ENCODE data around the gene HYDIN. TPM values are rescaled to one million over a fixed set of nuclear protein-coding genes. Genes with fewer than 3 reads are reported as not detected.

The HYDIN gene
- total and polyA plus RNA-seq, 4 donors = 2.4 to 43.3 (median 18.9) TPM

GRCh38 chr16:70805380-70805779, 425.1 kb downstream of the HYDIN start:
- no peak overlapping the region for H3K9ac ChIP-seq (ENCODE audit: insufficient read depth in 1 of 2, low read length in 2 of 2)
- no peak overlapping the region for H3K27ac ChIP-seq (ENCODE audit: low read depth in 1 of 2, low read length in 1 of 2)
- H3K4me3 ChIP-seq = no peak overlapping the region
- no peak for DNase-seq
- no peak for ATAC-seq (ENCODE audit: insufficient read depth, low FRiP score)
- no peaks in the 10 kb centered on the region for H3K36me3 ChIP-seq (ENCODE audit: control insufficient read depth in 4 of 4, insufficient read depth in 4 of 4, low read length in 4 of 4)
- peaks cover 0 to 2% (median under 1%) of the 10 kb centered on the region in 5 donors for H3K4me1 ChIP-seq (ENCODE audit: control insufficient read depth in 5 of 5, insufficient read depth in 5 of 5, low read length in 5 of 5)
- 71 to 81% methylated on average over 6 of the region's 6 CpGs for WGBS, 2 donors
- peaks cover 0 to 4% (median 0%) of the 10 kb centered on the region in 4 donors for H3K9me3 ChIP-seq (ENCODE audit: control insufficient read depth in 4 of 4, insufficient read depth in 3 of 4, low read length in 3 of 4)
- no peak for TF ChIP-seq CTCF (IDR thresholded peaks at IDR 0.05; ENCODE audit: control extremely low read depth, extremely low read depth)
- H3K27me3 ChIP-seq (ENCODE audit: control insufficient read depth in 3 of 3, insufficient read depth in 3 of 3, low read length in 2 of 3) = peaks cover 0 to 3% (median 2%) of the 10 kb centered on the region in 3 donors

DNA sequence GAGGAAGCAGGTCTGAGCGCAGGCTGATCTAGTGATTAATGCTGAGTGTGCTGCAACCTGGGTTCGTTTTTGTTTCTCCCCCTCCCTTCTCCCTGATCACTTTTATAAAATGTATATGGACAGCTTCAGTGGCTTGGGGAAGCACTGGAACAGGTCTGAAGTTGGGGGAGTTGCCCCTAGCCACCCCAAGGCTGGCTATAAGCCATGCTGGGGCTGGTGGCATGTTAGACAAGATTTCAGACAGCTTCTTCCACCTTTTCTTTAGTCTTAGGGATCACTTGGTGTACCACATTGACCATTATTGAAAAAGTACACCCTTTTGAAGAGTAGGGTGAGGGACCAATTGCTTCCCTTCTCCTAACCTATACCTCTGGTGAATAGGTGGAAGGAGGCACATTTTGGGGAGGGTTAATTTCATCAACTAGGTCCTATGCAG, 425.8 kb downstream of the HYDIN start:
- H3K9me3 ChIP-seq (ENCODE audit: control insufficient read depth in 4 of 4, insufficient read depth in 3 of 4, low read length in 3 of 4) = peaks cover 0 to 4% (median 0%) of the 10 kb centered on the region in 4 donors
- no peak for ATAC-seq (ENCODE audit: insufficient read depth, low FRiP score)
- DNase-seq = no peak
- H3K4me3 ChIP-seq = no peak overlapping the region
- H3K9ac ChIP-seq (ENCODE audit: insufficient read depth in 1 of 2, low read length in 2 of 2) = no peak overlapping the region
- peaks cover 0 to 3% (median 2%) of the 10 kb centered on the region in 3 donors for H3K27me3 ChIP-seq (ENCODE audit: control insufficient read depth in 3 of 3, insufficient read depth in 3 of 3, low read length in 2 of 3)
- no peak for TF ChIP-seq CTCF (IDR thresholded peaks at IDR 0.05; ENCODE audit: control extremely low read depth, extremely low read depth)
- WGBS, 2 donors = 46 to 51% methylated on average over 2 of the region's 2 CpGs
- H3K36me3 ChIP-seq (ENCODE audit: control insufficient read depth in 4 of 4, insufficient read depth in 4 of 4, low read length in 4 of 4) = no peaks in the 10 kb centered on the region
- H3K4me1 ChIP-seq (ENCODE audit: control insufficient read depth in 5 of 5, insufficient read depth in 5 of 5, low read length in 5 of 5) = peaks cover 0 to 7% (median 2%) of the 10 kb centered on the region in 5 donors
- no peak overlapping the region for H3K27ac ChIP-seq (ENCODE audit: low read depth in 1 of 2, low read length in 1 of 2)

- Histone ChIP-seq H3K4me3 (no peak overlapping the region), H3K9me3 (ENCODE audit: control insufficient read depth in 4 of 4, insufficient read depth in 3 of 4, low read length in 3 of 4) (peaks cover 0 to 4% (median 0%) of the 10 kb centered on the region in 4 donors), H3K27ac (ENCODE audit: low read depth in 1 of 2, low read length in 1 of 2) (peak overlapping the region in 1 of 2 donors; percentile 47), H3K4me1 (ENCODE audit: control insufficient read depth in 5 of 5, insufficient read depth in 5 of 5, low read length in 5 of 5) (peaks cover 0 to 11% (median 2%) of the 10 kb centered on the region in 5 donors), H3K27me3 (ENCODE audit: control insufficient read depth in 3 of 3, insufficient read depth in 3 of 3, low read length in 2 of 3) (peaks cover 0 to 3% (median under 1%) of the 10 kb centered on the region in 3 donors), H3K36me3 (ENCODE audit: control insufficient read depth in 4 of 4, insufficient read depth in 4 of 4, low read length in 4 of 4) (no peaks in the 10 kb centered on the region), H3K9ac (ENCODE audit: insufficient read depth in 1 of 2, low read length in 2 of 2) (no peak overlapping the region)
- TF ChIP-seq CTCF (IDR thresholded peaks at IDR 0.05; ENCODE audit: control extremely low read depth, extremely low read depth) = no peak
- no peak for DNase-seq
- no peak for ATAC-seq (ENCODE audit: insufficient read depth, low FRiP score)
- WGBS, 2 donors = 59% methylated on average over 8 of the region's 8 CpGs
These were observed 426.3 kb downstream of the HYDIN start for GRCh38 chr16:70804153-70804733.
